Vagina (tissue), 2 donors: ENCODE results near the gene CD33. TPM values are rescaled to one million over a fixed set of nuclear protein-coding genes. Genes with fewer than 3 reads are reported as not detected.
"Not testable (repeated sequence)": the region's sequence is repeated elsewhere in the genome, so short reads cannot be mapped to it uniquely, and the experiment has no call there.

ENCODE experiments used
- DNase-seq, 2 donors: peaks; one replicate each; pipeline ENCODE4 v3.0.0-alpha.2; 2017; ENCODE audit errors: extremely low spot score in 2 of 2
- H3K27ac ChIP-seq: fragments of 200-600 bp; sonication (generic); one replicate; pipeline ENCODE4 v1.5.1; 2019
- H3K27me3 ChIP-seq: fragments of 200-600 bp; sonication (generic); one replicate; pipeline ENCODE4 v1.5.1; 2019
- H3K36me3 ChIP-seq, 2 donors: fragments of 200-600 bp; sonication (generic); one replicate each; pipeline ENCODE4 v1.5.1; 2017 to 2019
- H3K4me1 ChIP-seq: fragments of 200-600 bp; sonication (generic); one replicate; pipeline ENCODE4 v1.5.1; 2019
- H3K4me3 ChIP-seq, 2 donors: fragments of 200-600 bp; sonication (generic); 1 replicate in 1 of 2; 2 replicates in 1 of 2; pipeline ENCODE4 v1.5.1; 2016 to 2019
- H3K9me3 ChIP-seq: fragments of 200-600 bp; sonication (generic); one replicate; pipeline ENCODE4 v1.5.1; 2019
- CTCF ChIP-seq, 3 experiments: fragments of 450-650 bp in 2 of 3; fragments of 200-600 bp in 1 of 3; sonication (generic) in 1 of 3; IDR thresholded peaks; one replicate each; pipeline ENCODE4 v1.5.1; 2017 to 2019; ENCODE audit warnings: antibody characterized with exemption in 3 of 3, mild to moderate bottlenecking in 2 of 3, moderate library complexity in 2 of 3
- POLR2A ChIP-seq, 2 donors: fragments of 450-650 bp; IDR thresholded peaks; one replicate each; pipeline ENCODE4 v1.6.1; 2017; ENCODE audit warnings: antibody characterized with exemption in 2 of 2, mild to moderate bottlenecking in 2 of 2, moderate library complexity in 2 of 2
- POLR2AphosphoS5 ChIP-seq, 2 donors: sonication (generic); formaldehyde crosslinking; IDR thresholded peaks; one replicate each; pipeline ENCODE4 v1.9.0; 2017; ENCODE audit warnings: antibody characterized with exemption in 2 of 2, mild to moderate bottlenecking in 2 of 2, low read depth in 1 of 2; ENCODE audit not compliant: insufficient read depth in 1 of 2
- intact Hi-C: fragments of 100-400 bp; cut with DNase I; formaldehyde crosslinking; loops from one replicate; pipeline ENCODE4 v1.15.1; 2023
- total RNA-seq: library from RNA; depleted of rRNA; stranded (reverse); fragments of >200 nt; gene quantifications from one replicate; pipeline ENCODE4 v1.2.3, GENCODE V29; 2016

Gene CD33
- total RNA-seq, result 5.6 TPM

GRCh38 chr19:51224898-51225393 is at the start of gene CD33:
Gene CD33 (plus strand): TSS chr19:51225080. CDS start chr19:51225119, 39 bp downstream.
- DNase-seq, H3K4me1 ChIP-seq, H3K27ac ChIP-seq, H3K9me3 ChIP-seq, H3K27me3 ChIP-seq, H3K36me3 ChIP-seq, intact Hi-C loops: not testable (repeated sequence)
- peak within 1 kb of the TSS in 1 of 2 donors; percentile 1 for H3K4me3 ChIP-seq

- H3K27me3 ChIP-seq, result no peaks in the 10 kb centered on the region
- H3K36me3 ChIP-seq, result no peaks in the 10 kb centered on the region
- no peak for DNase-seq
- no peaks in the 10 kb centered on the region for H3K4me1 ChIP-seq
- H3K27ac ChIP-seq, result no peak overlapping the region
- no peak overlapping the region for H3K4me3 ChIP-seq
- TF ChIP-seq CTCF (IDR thresholded peaks at IDR 0.05) (no peak), POLR2AphosphoS5 (IDR thresholded peaks at IDR 0.05; ENCODE audit: insufficient read depth in 1 of 2, low read depth in 1 of 2) (no peak), POLR2A (IDR thresholded peaks at IDR 0.05) (no peak)
- intact Hi-C loops, result no loop called here
- H3K9me3 ChIP-seq, result no peaks in the 10 kb centered on the region
Observed at GRCh38 chr19:51179256-51179655, 45.6 kb upstream of the CD33 start.

DNA sequence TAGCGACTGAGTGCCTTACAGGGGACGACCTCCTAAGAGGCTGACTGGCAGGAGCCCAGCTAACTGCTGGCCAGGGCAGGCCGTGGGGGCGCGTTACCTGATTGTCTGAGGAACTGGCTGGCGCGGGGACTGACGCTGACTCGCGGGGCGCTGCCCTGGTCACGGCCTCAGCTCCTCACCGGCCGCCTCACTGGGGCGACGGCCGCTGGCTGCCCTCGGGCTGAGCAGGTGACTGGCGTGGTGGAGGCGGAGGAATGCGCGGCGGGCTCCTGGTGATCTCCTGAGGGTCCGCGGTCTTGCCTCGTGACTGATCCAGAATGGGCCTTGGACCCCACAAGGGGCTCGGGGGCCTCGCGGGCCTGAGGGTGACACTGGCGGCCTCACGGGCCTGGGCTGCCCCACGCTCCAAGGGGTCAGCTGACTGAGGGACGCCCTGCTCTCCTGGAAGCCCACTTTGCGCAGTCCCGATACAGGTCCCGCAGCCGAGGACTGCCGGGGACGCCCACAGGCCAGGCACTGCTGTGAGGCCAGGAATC is 43.4 kb upstream of the CD33 start:
- Histone ChIP-seq H3K4me3 (no peak overlapping the region), H3K36me3 (no peaks in the 10 kb centered on the region), H3K4me1 (no peaks in the 10 kb centered on the region), H3K9me3 (no peaks in the 10 kb centered on the region), H3K27me3 (no peaks in the 10 kb centered on the region), H3K27ac (no peak overlapping the region)
- DNase-seq, result peak in 1 of 2 donors; percentile 49
- TF ChIP-seq POLR2A (IDR thresholded peaks at IDR 0.05) (no peak), POLR2AphosphoS5 (IDR thresholded peaks at IDR 0.05; ENCODE audit: insufficient read depth in 1 of 2, low read depth in 1 of 2) (no peak), CTCF (IDR thresholded peaks at IDR 0.05) (no peak)
- intact Hi-C loops, result no loop called here

GRCh38 chr19:51181913-51182419 is 42.9 kb upstream of the CD33 start:
- intact Hi-C loops, result no loop called here
- TF ChIP-seq POLR2AphosphoS5 (IDR thresholded peaks at IDR 0.05; ENCODE audit: insufficient read depth in 1 of 2, low read depth in 1 of 2) (no peak), CTCF (IDR thresholded peaks at IDR 0.05) (no peak), POLR2A (IDR thresholded peaks at IDR 0.05) (no peak)
- Histone ChIP-seq H3K36me3 (no peaks in the 10 kb centered on the region), H3K27ac (no peak overlapping the region), H3K27me3 (no peaks in the 10 kb centered on the region), H3K9me3 (no peaks in the 10 kb centered on the region), H3K4me1 (no peaks in the 10 kb centered on the region), H3K4me3 (no peak overlapping the region)
- DNase-seq, result peak in 1 of 2 donors; percentile 42

GRCh38 chr19:51183629-51184028 is 41.3 kb upstream of the CD33 start:
- Histone ChIP-seq H3K4me1 (no peaks in the 10 kb centered on the region), H3K36me3 (no peaks in the 10 kb centered on the region), H3K27me3 (no peaks in the 10 kb centered on the region), H3K27ac (no peak overlapping the region), H3K9me3 (no peaks in the 10 kb centered on the region), H3K4me3 (no peak overlapping the region)
- TF ChIP-seq POLR2AphosphoS5 (IDR thresholded peaks at IDR 0.05; ENCODE audit: insufficient read depth in 1 of 2, low read depth in 1 of 2) (no peak), CTCF (IDR thresholded peaks at IDR 0.05) (no peak), POLR2A (IDR thresholded peaks at IDR 0.05) (no peak)
- intact Hi-C loops, result no loop called here
- DNase-seq, result peak in 1 of 2 donors; percentile 34
